GM18858 (cell line): ENCODE results near the gene MRNIP.

Experiments
- ATAC-seq: cut with Tn5 transposase; IDR thresholded peaks from one replicate; pipeline ENCODE4 v1.9.1; 2021; ENCODE audit not compliant: unreplicated experiment

MRNIP gene

DNA sequence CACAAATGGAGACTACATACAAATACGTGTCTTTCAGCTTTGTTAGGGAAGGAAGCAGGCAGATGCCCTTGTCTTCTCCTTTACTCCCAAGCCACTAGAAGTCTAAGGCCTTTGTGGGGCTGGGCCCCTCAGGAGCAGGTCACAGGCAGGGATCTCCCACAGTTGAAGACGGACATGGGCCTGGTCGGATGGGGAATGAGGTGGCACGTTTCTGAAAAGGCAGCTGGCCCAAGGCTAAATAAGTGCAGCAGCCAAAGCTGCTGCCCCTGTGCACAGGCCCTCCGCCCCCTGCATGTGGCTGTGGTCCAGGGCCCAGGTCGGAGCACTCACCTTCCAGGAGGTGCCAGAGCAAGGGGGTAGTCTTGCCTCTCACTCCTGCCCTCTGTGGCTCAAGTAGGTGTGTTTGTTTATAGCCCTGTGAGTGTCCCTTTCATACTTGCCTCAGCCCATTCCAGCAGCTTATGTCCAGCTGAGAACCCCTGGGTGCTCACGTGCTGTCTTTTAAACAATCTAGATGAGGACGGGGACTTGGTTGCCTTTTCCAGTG lies 36.1 kb downstream of the MRNIP start:
- ATAC-seq = no peak

DNA sequence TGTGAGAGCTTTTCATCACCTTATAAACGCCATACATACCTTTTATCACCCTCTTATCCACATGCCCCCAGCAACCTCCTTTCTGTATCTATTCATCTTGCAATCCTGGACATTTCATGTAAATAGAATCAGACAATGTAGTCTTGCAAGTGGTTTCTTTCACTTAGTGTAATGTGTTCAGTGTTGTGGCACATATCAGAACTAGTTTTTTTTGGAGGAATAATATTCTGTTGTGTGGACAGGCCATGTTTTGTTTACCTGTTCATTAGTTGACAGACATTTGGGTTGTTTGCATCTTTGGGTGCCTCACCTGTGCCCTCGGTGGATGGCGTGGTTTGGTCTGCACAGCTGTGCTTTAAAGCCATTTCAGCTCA lies 36.6 kb downstream of the MRNIP start:
- ATAC-seq = no peak

DNA sequence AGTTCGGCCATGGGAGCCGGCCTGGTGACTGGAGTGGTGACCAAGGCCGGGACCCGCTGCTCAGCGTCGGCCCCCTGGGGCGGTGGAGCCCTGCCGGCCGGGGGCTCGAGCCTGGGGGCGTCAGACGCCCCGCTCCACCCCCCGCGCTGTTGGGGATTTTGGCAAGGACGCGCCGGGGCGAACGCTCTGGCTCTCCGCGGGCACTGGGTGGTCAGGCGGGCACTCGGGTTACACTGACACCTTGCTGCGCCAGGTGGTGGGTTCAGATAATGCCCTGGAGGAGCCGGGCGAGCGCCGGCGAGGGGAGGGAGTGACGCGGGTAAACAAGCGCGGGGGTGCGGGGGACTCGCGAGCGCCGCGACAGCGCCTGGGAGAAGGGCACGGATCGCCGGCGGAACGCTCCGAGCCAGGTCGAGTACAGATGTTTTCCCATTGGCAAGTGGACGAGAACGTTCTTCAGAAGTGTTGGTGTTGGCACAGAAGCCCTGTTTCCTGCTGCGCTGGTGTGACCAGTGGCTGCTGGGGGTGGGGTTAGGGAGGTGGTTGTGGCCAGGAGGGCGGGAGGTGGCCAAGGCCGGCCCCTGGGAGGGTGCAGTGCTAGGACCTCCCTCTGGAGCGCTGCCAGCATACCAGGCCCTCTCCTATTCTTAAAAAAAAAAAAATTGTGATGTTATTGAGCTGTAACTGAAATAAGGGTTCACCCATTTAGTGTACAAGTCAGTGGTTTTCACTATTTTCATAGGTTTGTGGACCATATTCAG lies 37.1 kb downstream of the MRNIP start:
- peak; percentile 29 for ATAC-seq

DNA sequence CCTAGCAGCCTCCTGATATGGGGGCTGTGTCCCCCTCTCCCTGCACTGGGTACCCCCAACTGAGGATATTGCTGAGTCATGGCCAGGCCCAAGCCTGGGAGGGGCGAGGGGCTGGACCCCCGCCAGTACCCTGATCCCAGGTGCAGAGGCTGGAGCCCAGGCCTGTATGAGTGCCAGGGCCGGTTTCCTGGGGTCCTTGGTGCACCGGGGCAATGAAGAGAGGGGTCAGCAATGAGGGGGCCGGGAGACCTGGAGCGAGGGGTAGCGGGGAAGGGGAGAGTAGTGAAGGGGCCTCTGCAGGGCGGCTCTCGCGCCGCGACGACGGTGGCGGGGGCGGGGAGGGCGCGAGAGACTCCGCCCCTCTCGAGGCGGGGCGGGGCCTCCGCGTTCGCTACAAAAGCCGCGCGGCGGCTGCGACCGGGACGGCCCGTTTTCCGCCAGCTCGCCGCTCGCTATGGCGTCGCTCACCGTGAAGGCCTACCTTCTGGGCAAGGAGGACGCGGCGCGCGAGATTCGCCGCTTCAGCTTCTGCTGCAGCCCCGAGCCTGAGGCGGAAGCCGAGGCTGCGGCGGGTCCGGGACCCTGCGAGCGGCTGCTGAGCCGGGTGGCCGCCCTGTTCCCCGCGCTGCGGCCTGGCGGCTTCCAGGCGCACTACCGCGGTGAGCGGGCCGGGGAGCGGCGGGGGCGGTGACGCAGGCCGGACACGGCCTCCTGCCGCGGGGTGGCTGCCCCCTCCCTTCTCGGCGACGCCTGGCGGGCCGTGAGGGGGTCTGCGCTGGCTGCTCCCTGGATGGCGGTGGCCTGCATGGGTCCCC lies 37.9 kb downstream of the MRNIP start, which contains the start of gene SQSTM1:
Gene SQSTM1, plus strand, starts transcription at position 423 of the 815 bp plus-strand sequence. Its CDS starts 32 bp downstream, at position 455.
- peak; percentile 30 for ATAC-seq

DNA sequence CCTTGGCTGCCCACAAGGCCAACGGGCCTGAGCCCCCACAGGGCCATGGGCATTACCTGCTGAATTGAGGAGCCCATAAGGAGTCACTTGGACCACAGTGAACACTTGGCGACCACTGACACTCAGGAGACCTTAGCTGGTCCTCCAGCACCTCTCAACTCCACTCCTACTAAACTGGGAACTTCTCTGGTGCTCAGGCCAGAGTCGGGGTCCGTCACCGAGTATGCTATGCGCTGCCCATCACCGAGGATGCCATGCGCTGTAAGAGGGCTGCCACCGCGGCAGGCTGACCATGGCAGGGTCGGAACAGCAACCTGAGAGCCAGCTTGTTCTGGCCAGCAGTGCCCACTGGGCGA lies 38.5 kb downstream of the MRNIP start:
- no peak for ATAC-seq

DNA sequence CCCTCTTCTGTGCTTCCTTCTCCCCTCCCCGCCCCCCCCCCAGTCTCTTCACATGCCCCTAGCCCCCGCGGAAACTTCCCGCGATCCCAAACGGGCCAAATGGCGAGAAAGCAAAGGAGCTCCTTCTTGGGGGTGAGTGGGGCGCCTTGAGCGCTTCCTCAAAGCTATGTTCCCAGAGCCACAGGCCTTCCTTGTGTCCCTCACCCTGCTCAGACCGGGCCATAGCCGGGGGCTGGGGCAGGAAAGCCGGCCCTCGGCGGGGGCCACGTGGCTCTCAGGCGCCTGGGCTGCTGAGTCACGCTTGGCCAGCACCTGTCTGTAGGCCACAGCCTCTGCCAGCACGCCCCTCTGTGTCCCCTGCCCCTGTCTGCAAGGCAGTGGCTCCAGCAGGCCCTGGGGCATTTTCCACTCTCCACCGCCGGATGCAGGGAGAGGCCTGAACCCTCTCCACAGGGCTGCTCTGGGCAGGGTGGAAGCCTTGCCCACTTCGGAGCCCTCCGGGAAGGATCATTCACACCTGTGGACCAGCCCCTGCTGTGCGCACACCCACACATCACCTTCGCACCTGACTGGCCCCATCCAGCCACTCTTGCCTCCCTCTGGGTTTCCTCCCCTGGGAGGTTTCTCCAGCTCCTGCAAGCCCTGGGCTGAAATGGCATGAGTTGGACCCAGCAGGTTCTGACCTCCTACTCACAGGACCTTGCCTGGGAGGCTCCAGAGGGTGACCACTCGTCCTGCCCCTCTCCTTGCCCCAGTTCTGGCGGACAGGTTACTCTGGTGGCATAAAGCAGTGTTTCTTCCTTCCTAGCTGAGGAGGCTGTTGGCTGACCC lies 39.1 kb downstream of the MRNIP start:
- no peak for ATAC-seq

DNA sequence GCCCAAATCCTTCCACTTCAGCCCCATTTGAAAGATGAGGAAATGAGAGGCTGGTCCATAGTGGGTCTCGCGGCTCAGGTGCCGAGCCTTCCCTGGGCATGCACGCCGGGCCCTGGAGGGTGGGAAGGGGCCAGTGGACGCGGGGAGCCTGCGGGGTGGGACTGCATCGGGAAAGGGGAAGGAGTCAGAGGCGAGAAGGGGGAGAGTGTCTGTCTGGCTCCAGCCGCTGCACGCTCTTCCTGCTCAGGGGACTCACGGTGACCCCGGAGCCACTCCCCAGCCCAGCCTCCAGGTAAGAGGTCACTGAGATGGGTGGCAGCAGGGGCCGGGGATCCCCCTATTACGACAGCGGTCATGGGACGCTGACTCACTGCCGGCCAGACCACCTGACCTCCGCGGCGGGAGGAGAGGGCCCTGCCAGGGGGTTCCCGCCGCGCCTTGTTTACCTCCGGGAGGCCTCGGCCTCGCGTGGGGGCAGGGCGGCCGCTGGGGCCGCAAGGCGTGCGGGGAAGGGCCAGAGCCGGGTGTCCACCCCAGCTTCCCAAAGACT lies 39.8 kb downstream of the MRNIP start:
- peak; percentile 55 for ATAC-seq

DNA sequence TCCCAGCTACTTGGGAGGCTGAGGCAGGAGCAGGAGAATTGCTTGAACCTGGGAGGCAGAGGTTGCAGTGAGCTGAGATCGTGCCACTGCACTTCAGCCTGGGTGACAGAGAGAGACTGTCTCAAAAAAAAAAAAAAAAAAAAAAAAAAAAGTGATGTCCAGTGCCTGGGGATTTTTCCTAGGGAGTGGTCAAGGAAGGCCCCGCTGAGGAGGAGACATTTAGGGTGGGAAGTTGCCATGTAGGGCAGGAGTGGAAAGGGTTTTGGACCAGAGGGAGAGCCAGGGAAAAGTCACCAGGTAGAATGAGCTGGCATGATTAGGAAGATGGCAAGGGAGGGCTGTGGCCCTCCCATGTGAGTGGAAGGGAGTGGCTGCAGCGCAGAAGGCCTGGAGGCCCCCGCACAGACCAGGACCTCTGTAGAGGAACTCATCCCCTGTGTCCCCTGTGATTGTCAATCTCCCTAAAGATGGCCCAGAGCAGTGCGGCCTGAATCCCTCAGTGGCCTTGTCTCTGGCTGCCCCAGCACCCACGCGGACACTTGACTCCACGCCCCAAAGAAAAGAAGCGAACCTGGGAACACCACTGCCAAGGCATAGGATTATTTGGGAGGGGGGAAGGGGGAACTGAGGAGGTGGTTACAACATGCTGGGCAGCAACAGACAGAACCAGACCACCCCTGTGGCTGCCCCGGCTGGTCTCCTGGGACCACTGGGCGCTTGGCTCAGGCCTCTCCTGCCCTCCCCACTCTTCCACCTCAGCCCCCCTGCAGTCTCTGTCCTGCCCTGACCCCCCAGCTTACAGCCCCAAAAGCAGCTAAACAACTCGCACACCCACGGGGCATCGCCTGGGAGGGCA lies 40.5 kb downstream of the MRNIP start:
- no peak for ATAC-seq

DNA sequence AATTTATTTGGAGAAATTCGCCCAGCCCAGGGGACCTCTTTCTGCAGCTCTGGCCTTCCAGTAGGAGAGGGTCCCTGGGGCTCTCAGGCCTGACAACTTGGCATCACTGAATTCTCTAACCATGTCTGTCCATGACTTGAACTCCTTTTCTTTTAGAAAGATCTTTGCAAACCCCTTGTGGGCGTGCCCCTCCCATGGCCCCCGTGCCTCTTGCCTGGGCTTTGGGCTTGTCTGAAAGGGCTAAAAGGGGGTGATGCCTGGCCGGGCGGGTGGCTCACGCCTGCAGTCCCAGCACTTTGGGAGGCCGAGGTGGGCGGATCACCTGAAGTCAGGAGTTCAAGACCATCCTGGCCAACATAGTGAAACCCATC lies 41.2 kb downstream of the MRNIP start:
- no peak for ATAC-seq

DNA sequence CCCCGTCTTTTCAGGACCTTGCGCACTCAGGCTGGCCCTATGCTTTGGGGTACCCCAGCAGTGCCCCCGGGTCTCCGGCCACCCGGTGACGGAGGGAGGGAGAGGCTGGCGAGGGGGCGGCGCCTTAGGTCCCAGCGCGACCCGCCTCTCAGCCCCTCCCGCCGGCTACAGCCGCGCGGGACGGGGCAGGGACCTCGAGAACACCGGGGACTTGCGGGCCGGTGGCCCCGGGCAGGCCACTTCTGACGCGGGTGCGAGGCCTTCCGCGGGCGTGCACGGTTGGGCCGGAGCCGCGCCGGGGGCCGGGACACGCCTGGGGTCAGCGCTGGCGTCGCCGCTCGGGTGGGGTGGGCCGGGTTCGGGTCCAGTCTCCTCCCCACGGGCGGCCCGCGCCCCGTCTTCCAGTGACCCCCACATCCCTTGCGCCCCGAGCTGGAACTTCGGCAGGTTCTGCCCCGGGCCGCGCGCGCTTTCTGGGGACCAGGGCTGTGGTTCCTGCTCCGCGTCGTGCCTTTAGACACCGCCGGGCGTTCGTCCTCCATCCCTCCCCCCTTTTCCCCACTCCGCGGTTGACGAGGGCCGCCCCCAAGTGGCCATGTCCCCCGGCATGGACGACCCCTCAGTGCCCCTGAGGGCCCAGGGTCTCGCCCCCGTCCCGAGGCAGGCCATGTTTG lies 41.7 kb downstream of the MRNIP start:
- no peak for ATAC-seq

DNA sequence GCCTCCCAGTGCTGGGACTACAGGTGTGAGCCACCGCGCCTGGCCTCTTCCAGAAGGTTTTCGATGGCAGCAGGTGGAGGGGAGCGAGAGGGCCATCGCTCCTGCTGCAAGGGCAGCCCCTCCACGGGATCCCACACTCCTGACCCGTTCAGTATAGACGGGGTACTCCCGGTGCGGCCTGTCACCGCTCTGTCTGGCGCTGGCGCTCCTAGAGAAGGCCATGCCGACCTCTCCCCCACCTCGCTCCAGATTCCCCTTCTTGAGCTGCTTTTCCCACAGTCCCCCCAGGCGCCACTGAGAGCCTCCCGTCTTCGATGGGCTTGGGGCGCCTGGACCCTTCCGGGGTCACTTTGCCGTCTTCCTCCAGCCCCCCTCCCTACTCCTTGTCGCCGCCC lies 42.2 kb downstream of the MRNIP start:
- no peak for ATAC-seq

DNA sequence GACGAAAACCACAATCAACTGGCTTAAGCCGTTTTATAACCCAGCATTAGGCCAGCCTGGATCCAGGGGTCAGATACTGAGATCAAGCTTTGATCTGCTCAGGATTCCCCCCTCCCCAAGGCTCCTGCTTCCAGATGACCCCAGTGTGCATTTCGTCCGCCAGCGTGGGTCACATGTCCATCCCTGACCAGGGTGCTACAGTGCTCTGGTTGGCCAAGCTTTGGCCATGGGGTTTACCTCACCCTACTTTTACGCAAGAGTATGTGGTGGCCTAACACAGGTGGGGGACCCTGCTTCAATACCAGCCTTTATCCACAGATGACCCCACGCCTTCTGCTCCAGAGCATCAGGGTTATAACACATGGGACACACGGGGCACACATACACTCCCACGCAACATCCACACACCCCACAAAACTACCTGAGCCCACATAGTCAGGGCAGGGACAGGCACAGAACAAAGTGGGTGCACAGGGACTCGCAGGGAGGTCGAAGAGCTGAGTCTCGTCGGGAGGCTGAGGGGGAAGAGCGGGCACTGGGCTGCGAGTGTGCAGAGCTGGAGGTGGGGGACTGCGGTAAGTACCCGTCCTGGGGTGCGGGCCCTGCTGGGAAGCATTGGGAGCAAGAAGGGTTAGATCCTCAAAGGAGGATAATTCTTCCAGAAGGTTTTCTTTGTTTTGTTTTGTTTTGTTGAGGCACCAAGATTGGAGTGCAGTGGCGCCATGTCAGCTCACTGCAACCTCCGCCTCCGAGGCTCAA lies 42.9 kb downstream of the MRNIP start:
- no peak for ATAC-seq

DNA sequence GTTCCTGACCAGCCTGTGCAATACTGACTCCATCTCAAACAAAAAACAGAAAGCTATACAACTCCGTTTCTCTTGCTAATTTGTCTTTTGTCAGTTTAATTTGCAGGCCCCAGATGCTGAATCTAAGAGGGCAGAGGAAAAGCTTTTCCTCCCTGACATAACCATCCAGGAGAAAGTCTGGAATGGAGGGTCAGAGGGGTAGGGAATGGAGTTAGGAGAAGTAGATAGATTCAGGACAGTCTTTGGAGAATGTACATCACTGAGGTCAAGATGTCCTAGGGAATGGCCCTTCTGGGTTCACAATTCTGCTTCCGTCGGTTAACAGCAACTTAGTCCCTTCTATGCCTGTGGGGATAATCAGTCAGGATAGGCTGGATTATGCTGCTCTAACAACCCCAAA lies 44.5 kb downstream of the MRNIP start:
- no peak for ATAC-seq

DNA sequence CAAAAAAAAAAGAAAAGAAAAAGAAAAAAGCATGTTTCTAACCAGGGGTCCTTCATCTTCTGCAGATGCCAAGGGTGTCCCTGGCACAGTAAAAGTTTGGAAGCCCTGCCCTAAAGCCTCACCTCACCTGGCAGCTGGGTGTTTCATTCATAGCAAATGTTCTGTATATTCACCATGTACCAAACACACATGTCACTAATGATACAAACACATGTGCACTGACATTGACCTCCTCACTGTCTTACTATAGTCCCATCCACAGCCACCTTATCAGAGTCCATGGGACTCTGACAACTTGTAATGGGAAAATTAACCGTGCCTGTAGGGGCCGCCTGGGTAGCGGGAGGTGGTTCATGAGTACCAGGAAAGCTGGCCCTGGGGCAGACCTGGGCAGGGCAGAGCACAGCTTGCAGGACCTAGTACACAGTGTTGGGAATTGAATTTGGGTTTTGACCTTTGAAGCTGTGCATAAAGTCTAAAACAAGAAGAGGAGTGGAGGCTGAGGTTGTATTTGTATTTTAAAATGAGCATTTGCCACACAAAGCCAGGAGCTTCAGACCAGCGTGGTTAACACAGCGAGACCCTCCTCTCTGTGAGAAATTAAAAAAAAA lies 45.5 kb downstream of the MRNIP start:
- ATAC-seq = no peak

DNA sequence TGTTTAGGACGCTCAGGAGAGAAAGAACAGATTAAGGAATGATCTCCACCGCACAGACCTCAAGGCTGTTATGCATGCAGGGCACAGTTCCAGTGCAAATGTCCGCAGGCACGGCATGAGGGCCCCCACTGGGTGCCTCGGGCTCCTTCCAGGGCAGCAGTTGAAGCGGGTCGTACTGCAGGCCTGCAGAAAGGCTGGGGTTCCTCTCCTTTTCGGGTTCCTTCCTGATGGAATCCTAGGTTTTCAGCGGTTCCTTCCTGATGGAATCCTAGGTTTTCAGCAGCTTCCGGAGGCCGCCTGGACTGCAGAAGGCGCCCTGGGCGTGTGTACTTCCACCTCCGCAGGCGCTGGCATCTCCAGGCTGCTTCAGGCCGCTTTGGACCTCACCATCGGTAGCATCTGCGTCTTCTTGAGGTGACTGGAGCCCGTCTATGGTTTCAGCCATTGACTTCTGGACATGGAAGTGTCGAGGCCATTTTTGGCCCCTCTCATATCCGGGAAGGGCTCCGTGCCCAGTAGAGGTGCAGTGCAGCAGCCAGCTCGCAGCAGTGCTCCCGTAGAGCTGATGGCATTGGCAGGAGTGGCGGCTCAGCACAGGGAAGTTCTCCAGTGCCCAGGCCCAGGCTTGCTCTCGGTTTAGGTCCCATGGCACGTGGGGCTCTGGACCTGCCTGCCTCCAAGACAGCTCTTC lies 46.3 kb downstream of the MRNIP start:
- ATAC-seq = no peak

DNA sequence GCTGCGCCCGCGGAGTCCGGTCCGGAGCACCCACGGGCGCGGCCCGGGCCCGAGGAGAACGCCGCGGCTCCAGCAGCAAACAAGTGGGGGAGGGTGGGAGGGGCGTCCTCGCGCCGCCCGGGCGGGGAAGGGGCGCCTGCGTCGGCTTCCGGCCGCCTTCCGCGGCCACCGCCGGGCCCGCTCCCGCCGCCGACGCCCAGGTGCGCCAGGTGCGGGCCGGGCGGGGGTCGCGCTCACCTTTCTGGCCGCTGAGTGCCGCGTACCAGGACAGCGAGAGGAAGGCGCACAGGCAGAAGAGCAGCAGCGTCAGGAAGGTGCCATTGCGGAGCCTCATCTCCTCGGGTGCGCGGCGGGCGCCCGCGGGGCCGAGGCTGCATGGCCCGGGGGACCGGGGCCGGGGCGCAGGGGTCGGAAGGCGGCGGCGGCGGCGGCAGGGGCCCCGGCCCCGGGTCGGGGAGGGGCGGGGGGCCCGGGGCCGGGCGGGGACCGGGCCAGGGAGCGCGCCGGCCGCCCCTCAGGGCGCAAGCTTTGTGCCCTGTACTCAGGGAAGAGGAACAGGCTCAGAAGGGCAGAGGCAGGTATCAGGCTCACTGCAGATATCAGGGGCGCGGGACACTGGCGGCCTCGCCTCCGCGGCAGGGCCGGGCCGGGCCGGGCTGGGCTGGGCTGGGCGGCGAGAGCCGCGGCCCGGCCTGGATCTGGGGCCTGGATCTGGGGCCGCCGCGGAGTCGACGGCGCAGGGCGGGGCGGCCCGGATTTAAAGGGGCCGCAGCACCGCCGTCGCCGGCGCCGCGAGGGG lies 52.2 kb downstream of the MRNIP start, which contains the start of gene MGAT4B:
Gene MGAT4B, minus strand, starts transcription at position 617 of the 799 bp plus-strand sequence. Its CDS starts 283 bp downstream, at position 334.
- ATAC-seq = no peak
